NCI-H1694 (cell line): ENCODE measurements around the gene TEK.
"Not testable (repeated sequence)": the region's sequence is repeated elsewhere in the genome, so short reads cannot be mapped to it uniquely, and the experiment has no call there.

Source experiments
- DNase-seq: peaks from one replicate; lab custom pipeline; 2025; lab: John Stamatoyannopoulos, UW

Gene TEK

DNA sequence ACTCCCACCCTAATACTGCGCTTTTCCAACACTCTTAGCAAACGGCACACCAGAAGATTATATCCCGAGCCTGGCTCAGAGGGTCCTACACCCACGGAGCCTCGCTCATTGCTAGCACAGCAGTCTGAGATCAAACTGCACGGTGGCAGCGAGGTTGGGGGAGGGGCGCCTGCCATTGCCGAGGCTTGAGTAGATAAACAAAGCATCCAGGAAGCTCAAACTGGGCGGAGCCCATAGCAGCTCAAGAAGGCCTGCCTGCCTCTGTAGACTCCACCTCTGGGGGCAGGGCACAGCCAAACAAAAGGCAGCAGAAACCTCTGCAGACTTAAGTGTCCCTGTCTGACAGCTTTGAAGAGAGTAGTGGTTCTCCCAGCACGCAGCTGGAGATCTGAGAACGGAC is 130.6 kb downstream of the TEK start:
- DNase-seq = not testable (repeated sequence)

DNA sequence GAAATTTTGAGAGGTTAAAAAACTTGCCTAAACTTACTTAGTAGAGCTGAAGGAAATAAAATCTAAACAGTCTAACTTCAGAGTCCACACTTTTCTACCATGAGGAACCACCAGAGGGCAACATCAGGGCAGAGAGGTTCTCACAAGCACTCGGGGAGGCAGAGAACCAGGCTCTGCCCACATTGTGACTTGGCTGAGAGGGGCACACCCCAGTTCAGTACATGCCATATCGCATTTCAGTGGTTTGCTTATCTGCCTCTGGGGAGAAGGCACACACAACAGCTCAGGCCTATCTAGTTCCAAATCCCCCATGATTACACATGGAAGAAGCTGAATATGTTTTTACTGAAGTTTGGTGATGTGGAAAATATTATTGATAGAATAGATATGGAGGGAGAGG is 138.7 kb downstream of the TEK start:
- DNase-seq = peak; percentile 18

DNA sequence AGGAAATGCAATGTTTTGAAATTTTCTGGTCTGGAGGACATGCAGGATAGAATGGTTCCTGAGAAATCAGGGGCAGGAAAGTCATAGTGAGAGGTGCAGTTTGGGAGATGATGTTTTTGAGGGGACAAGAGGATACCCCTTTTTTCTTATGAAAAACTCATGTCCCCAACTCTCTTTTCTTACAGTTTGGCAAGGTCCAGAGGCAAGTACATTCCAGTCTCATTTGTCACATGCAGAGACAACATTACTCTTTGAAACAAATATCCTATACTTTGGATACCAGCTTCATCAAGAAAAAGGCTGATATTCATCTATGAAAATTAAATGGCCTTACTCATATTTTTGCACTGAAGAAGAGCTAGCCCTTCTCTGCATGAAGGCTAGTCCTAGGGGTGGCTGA is 139.7 kb downstream of the TEK start:
- no peak for DNase-seq

DNA sequence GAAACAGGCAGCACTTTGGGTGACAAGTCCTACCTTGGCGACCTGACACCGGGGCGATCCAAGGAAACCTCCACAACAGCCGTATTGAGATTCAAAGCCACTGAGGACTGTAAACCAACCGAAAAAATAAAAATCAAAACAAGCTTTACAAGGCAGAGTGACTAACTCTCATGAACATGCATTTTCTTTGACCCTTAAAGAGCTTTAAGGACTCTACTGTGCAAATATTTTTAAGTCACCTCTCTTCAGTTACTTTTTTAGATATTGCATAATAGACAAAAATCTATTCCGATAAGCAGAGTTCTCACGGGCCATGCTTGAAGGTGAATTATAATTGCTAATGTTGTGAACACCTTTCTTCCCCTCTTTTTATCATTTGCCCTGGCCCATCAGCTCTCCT is 149.6 kb downstream of the TEK start:
- no peak for DNase-seq

DNA sequence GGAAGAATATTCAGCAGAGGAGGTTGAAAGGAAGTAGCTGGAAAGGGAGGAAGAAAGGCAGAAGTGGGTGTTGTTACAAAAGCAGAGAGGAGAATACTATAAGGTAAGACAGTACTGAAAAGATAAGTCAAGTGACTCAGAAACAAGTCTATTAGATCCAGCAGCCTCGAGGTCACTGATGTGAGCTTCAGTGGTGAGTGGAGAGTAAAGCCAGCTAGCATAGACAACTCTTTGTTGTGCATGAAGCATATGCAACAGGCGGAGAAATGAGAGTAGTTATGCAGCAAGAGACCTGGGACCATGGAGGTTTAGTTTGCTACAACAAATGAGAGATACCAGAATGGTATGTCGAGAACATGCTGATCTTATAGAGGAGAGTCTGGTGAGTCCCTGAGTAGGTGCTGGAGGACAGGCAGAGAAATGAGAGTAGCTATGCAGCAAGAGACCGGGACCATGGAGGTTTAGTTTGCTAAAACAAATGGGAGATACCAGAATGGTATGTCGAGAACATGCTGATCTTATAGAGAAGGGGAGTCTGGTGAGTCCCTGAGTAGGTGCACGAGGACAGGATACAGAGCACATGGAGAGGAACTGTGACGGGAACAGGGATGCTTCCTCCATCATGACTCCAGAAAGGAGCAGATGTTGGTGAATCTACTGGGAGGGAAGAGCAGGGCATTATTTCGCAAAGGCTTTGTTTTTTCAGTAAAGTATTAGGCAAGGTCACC is 151.9 kb downstream of the TEK start:
- no peak for DNase-seq

DNA sequence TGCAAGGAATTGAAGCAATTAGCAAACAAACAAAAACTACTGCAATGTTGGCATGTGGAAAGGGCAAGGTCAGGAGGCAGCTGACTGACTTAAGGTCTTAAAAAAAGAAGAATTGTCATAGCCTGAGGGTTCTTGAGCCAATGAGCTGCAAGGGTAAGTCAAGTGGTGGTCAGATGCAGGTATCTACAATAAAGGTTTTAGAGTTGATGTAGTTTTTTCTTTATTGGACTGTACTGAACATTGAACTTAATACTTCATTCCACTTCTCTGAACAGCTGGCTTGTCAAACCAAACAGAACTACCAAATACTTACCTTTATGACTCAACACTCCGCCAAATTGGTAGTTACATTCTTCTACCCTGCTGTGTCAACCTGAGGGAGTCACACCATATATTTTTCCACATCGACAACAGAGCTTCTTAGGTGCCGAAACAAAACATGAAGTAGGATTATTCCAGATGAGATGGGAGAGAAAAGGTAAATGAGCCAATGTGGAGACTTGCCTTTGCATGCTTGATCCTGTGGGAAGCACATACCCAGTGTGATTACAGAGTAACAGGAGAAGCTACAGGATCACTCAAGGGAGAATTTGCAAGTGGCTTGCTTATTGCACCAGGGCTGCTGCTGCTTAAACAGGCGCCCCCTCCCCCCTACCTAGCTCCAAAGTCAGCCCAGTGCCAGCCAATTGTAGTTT is 152.6 kb downstream of the TEK start:
- DNase-seq = no peak

DNA sequence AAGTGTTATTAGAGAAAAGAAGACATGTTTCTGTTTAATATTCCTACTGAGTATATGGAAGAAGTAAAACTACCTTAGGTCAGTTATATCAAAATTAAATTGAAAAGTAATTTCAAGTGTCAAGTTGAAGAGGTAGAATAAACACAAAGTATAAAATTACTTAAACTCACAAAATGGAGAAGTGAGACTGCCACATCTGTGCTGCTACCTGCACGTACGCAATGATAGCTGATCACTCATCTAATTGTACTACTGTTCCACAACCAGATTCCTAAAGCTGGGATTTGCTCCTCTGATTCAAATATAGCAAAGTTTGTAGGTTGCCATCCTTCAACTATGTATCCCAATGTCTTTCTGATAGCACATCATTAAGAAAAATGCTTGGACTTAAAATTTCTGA is 163.1 kb downstream of the TEK start:
- no peak for DNase-seq

DNA sequence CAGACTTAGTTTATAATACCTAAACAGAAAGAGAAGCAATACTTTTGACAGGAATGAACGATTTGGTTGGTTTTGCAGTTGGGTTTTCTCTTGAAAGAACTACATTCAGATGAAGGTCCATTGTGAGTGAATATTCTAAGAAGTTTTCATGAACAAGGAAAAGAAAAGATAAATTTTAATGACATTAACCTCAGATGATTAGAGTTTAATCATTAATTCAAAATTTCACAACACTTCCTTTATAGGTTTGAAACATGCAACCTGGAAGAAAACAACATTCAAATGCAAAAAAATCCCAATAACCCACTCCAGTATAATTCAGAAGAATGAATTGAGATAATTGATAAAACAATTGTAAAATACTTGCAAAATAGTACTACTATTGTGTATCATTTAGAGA is 164.2 kb downstream of the TEK start:
- no peak for DNase-seq

DNA sequence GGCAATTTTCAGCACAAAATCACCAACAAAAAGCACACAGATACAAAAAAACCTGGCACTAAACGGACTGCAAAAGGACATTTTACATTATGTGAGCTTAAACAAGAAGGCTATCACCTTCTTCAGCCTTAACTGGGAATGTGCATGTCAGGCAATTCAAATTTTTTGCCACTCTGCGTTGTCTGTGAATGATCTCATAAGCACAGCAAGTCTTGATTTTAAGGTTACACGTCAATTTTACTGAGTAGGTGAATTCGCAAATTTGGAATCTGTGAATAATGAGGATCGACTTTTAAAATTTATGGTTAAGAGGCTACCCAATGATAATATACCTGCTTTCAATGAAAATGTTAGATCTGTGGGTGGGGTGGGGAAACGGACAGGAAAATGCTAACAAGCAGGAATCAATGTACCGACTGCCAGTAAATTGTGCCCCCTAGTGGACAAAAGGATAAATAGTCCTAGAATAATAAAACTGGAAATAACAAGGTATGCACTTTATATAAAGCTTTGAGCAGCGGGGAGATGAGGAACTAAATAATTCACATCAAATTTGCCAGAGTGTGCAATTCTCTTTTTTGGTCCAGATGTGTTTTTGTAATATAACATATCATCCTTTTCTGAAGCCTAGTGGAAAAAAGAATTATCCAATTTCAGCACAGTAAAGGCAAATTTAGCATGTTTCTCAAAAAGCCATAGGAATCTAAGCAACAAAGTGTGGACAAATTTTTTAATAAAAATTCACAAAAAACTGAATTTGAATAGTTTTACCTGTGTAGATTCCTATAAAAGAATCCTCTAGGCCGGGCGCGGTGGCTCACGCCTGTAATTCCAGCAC is 167.4 kb downstream of the TEK start:
- peak; percentile 73 for DNase-seq

DNA sequence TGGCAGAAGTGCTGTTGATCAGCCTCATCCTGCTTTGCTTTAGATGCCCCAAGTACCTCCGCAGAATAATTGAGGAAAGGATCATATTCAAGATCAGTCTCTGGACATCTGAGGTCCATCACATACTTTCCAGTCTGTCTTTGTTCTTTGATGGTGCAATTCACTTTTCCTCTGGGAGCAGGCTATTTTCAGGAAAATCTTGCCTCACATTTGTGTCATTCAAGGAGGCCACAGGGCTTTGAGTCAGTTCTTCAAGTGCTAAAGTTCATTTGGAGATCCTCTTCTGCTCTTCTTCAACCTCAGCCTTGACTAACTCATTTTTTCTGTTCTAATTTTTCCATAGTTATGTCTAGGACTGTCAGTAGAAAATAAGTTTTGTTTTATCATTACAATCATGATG is 169.3 kb downstream of the TEK start:
- DNase-seq = no peak

DNA sequence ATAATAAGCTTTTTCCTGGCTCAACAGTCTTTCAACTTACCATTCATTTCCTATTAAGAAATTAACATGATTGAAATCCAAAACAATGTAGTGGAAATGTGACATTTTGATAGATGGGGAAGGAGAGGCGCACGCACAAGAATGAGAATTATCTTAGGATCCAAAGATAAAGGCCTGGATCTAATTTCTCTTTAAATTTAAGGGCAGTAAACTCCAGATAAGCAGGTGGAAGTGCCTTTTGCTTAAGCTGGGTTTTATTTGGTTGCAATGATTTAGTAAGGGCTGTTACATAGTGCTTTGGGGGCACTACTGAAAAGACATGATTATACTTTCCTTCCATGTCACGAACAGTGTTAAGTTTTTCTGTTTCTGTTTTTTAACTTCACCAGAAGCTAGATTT is 170.6 kb downstream of the TEK start:
- no peak for DNase-seq
